ENCODE data around the gene DMXL1.
"Not testable (repeated sequence)": the region's sequence is repeated elsewhere in the genome, so short reads cannot be mapped to it uniquely, and the experiment has no call there.

DMXL1 gene

DNA sequence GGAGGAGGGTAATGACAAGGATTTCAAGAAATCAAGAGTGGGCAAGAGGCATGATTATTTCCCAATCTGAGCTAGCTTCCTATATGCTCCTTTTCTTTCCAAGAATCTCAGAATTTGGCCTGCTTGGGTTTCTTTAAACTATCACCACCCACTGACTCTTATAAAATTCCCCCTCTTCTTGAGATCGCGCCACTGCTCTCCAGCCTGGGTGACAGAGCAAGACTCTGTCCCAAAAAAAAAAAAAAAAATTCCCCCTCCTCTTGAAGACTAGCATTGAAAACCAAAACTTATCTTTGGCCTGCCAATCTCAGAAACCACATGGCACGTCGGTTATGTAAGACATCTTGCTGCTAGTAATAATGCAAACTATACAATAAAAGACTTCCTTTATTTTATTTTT lies 3.4 kb upstream of the DMXL1 start:
- no peak overlapping the region for H3K4me3 ChIP-seq (replicated peaks in 1 of 2; ENCODE audit: low read depth in 2 of 2, low read length in 2 of 2)
- TF ChIP-seq, protein P1, sequence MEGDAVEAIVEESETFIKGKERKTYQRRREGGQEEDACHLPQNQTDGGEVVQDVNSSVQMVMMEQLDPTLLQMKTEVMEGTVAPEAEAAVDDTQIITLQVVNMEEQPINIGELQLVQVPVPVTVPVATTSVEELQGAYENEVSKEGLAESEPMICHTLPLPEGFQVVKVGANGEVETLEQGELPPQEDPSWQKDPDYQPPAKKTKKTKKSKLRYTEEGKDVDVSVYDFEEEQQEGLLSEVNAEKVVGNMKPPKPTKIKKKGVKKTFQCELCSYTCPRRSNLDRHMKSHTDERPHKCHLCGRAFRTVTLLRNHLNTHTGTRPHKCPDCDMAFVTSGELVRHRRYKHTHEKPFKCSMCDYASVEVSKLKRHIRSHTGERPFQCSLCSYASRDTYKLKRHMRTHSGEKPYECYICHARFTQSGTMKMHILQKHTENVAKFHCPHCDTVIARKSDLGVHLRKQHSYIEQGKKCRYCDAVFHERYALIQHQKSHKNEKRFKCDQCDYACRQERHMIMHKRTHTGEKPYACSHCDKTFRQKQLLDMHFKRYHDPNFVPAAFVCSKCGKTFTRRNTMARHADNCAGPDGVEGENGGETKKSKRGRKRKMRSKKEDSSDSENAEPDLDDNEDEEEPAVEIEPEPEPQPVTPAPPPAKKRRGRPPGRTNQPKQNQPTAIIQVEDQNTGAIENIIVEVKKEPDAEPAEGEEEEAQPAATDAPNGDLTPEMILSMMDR (IDR thresholded peaks at IDR 0.05; ENCODE audit: low read depth, low read length): no peak
- DNase-seq (ENCODE audit: low read depth in 2 of 2): no peak

GRCh38 chr5:119070578-119070827 lies 384 bp upstream of the DMXL1 start:
- DNase-seq (ENCODE audit: low read depth in 2 of 2): no peak
- TF ChIP-seq, protein P1 (IDR thresholded peaks at IDR 0.05; ENCODE audit: low read depth, low read length): no peak
- H3K4me3 ChIP-seq (replicated peaks in 1 of 2; ENCODE audit: low read depth in 2 of 2, low read length in 2 of 2): peak overlapping the region; percentile 98 to 99

- DNase-seq (ENCODE audit: low read depth in 2 of 2): peak; percentile 25 to 28
- peak overlapping the region; percentile 98 to 99 for H3K4me3 ChIP-seq (replicated peaks in 1 of 2; ENCODE audit: low read depth in 2 of 2, low read length in 2 of 2)
- TF ChIP-seq, protein P1 (IDR thresholded peaks at IDR 0.05; ENCODE audit: low read depth, low read length): no peak
Measured at GRCh38 chr5:119071561-119071995, 691 bp downstream of the DMXL1 start.

DNA sequence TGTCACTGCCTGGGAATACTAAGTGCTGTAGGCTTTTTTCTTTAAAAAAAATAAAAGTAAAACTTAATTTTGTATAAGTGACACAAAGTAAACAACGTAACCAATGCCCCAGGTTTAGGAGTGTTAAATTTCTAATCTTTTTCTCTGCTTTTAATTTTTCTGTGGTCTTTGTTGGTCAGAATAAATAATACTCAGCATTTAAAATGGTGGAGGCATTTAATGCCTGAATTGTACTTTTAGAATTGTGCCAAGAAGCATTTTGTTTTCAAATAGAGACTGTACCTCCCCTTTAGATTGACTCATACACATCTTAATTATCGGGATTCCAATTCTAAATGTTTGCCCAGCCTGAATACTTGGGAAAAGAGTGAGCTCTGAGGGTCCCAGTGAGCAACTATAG lies 1.6 kb downstream of the DMXL1 start:
- H3K4me3 ChIP-seq (replicated peaks in 1 of 2; ENCODE audit: low read depth in 2 of 2, low read length in 2 of 2): no peak overlapping the region
- no peak for DNase-seq (ENCODE audit: low read depth in 2 of 2)
- TF ChIP-seq, protein P1 (IDR thresholded peaks at IDR 0.05; ENCODE audit: low read depth, low read length): no peak

- DNase-seq (ENCODE audit: low read depth in 2 of 2); H3K4me3 ChIP-seq (replicated peaks in 1 of 2; ENCODE audit: low read depth in 2 of 2, low read length in 2 of 2): not testable (repeated sequence)
Measured at GRCh38 chr5:119073746-119074337, 3.0 kb downstream of the DMXL1 start.

- no peak overlapping the region for H3K4me3 ChIP-seq (replicated peaks in 1 of 2; ENCODE audit: low read depth in 2 of 2, low read length in 2 of 2)
- TF ChIP-seq, protein P1 (IDR thresholded peaks at IDR 0.05; ENCODE audit: low read depth, low read length): no peak
- no peak for DNase-seq (ENCODE audit: low read depth in 2 of 2)
Measured at GRCh38 chr5:119074419-119074818, 3.5 kb downstream of the DMXL1 start.

- not testable (repeated sequence) for H3K4me3 ChIP-seq (replicated peaks in 1 of 2; ENCODE audit: low read depth in 2 of 2, low read length in 2 of 2); DNase-seq (ENCODE audit: low read depth in 2 of 2)
Measured at GRCh38 chr5:119075269-119075668, 4.4 kb downstream of the DMXL1 start.

DNA sequence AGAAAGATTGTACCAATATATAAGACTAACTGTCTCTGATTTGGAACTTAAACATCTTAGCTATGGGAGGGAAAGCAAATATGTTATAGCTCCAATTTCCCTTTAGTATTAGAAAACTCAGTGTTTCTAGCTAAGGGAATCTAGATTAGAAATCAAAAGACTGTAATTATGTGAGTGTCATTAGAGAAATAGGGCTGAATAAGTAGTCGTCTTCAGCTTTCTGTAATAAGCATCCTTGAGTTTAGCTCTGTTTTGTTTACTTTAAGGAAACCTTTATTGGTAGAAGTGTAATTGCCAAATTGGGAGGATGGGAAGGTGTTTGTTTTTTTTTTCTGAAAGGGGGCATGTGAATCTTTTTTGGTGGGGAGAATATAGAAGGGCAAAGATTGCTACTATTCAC lies 5.2 kb downstream of the DMXL1 start:
- DNase-seq (ENCODE audit: low read depth in 2 of 2): no peak
- TF ChIP-seq, protein P1 (IDR thresholded peaks at IDR 0.05; ENCODE audit: low read depth, low read length): no peak
- H3K4me3 ChIP-seq (replicated peaks in 1 of 2; ENCODE audit: low read depth in 2 of 2, low read length in 2 of 2): no peak overlapping the region
